Breast epithelium (tissue), 4 donors: ENCODE data around the gene NCOA5. TPM values are rescaled to one million over a fixed set of nuclear protein-coding genes. Genes with fewer than 3 reads are reported as not detected.
A peak's percentile ranks its signal among the peaks of the same experiment; 100 is the strongest.

ENCODE experiments used
- DNase-seq, 2 donors: peaks; one replicate each; pipeline ENCODE4 v3.0.0-alpha.2; 2019; ENCODE audit warnings: low spot score in 2 of 2
- H3K27ac ChIP-seq, 2 donors: fragments of 200-600 bp; sonication (generic) in 1 of 2; one replicate each; pipeline ENCODE4 v1.5.1; 2016 to 2019; ENCODE audit warnings: mild to moderate bottlenecking in 1 of 2
- H3K27me3 ChIP-seq, 2 donors: fragments of 200-600 bp; sonication (generic) in 1 of 2; one replicate each; pipeline versions ENCODE4 v1.5.1 to v1.6.0; 2017 to 2019; ENCODE audit warnings: control low read depth in 1 of 2, mild to moderate bottlenecking in 1 of 2
- H3K36me3 ChIP-seq: fragments of 200-600 bp; one replicate; pipeline ENCODE4 v1.5.1; 2019
- H3K4me1 ChIP-seq, 2 donors: fragments of 200-600 bp; sonication (generic); one replicate each; pipeline ENCODE4 v1.5.1; 2016 to 2019; ENCODE audit warnings: control low read depth in 1 of 2
- H3K4me3 ChIP-seq, 3 donors: fragments of 200-600 bp; sonication (generic); 1 replicate in 2 of 3; 2 replicates in 1 of 3; pipeline ENCODE4 v1.5.1; 2016 to 2019; ENCODE audit warnings: mild to moderate bottlenecking in 3 of 3, moderate library complexity in 2 of 3
- H3K9me3 ChIP-seq, 2 donors: fragments of 200-600 bp; sonication (generic) in 1 of 2; one replicate each; pipeline ENCODE4 v1.5.1; 2016 to 2019; ENCODE audit warnings: control low read depth in 1 of 2
- CTCF ChIP-seq, 3 donors: fragments of 450-650 bp; IDR thresholded peaks; one replicate each; pipeline ENCODE4 v1.5.1; 2016 to 2017; ENCODE audit warnings: antibody characterized with exemption in 3 of 3, mild to moderate bottlenecking in 3 of 3, moderate library complexity in 3 of 3
- POLR2A ChIP-seq: fragments of 450-650 bp; IDR thresholded peaks from one replicate; pipeline ENCODE4 v1.6.1; 2016; ENCODE audit warnings: antibody characterized with exemption, mild to moderate bottlenecking, moderate library complexity
- POLR2AphosphoS5 ChIP-seq, 3 donors: sonication (generic); formaldehyde crosslinking; IDR thresholded peaks; one replicate each; pipeline ENCODE4 v1.6.1; 2017; ENCODE audit warnings: antibody characterized with exemption in 3 of 3
- intact Hi-C: fragments of 100-400 bp; cut with DNase I; formaldehyde crosslinking; loops from one replicate; pipeline ENCODE4 v1.15.1; 2023; ENCODE audit warnings: low total_unique reads
- total RNA-seq, 3 donors: library from RNA; depleted of rRNA; stranded (reverse); fragments of >200 nt; gene quantifications; one replicate each; pipeline ENCODE4 v1.1.0, GENCODE V29; 2016

NCOA5 gene
- total RNA-seq, 3 donors from 2014 or later, result 30.1 to 59.7 (median 36.1) TPM

GRCh38 chr20:46056970-46057855 lies 32.5 kb downstream of the NCOA5 start:
- TF ChIP-seq POLR2A (no peak), CTCF (IDR thresholded peaks at IDR 0.05) (no peak), POLR2AphosphoS5 (IDR thresholded peaks at IDR 0.05) (no peak)
- Histone ChIP-seq H3K4me1 (peaks cover 0 to 8% of the 10 kb centered on the region in 2 donors), H3K27ac (no peak overlapping the region), H3K4me3 (peak overlapping the region in 2 of 3 donors; percentile 36 to 52), H3K9me3 (no peaks in the 10 kb centered on the region), H3K27me3 (no peaks in the 10 kb centered on the region), H3K36me3 (peaks cover 5% of the 10 kb centered on the region)
- intact Hi-C loops, result no loop called here
- DNase-seq, result no peak

DNA sequence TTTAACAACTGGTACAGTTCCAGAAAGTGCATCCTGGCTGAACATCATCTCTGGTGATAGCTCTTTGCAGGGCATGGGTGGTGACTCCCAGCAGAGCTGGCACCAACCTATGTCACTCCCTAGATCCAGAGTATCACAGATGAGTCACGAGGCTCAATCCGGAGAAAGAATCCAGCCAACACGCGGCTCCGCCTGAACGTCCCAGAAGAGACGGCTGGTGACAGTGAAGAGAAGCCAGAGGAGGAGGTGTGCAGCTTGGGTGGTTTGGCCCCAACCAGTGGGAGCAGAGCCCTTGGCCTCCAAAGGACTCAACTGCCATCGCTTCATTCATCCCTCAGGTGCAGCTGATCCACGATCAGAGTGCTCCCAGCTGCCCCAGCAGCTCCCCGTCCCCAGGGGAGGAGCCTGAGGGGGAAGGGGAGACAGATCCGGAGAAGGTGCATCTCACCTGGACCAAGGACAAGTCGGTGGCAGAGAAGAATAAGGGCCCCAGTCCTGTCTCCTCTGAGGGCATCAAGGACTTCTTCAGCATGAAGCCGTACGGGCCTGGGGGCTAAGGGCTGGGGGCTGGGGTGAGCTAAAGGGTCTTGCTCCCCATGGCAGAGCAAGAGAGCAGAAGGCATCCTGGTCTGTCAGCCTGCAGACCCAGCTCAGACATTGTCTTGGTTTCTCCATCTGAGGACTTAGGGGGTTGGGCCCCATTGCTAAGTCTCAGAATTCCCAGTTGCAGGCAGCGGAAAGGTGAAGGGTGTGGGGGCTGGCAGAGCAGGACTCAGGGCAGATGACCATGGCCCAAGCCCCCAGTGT lies 33.5 kb downstream of the NCOA5 start:
- Histone ChIP-seq H3K27me3 (peaks cover 0 to 3% of the 10 kb centered on the region in 2 donors), H3K4me1 (peaks cover 0 to 8% of the 10 kb centered on the region in 2 donors), H3K36me3 (peaks cover 4% of the 10 kb centered on the region), H3K9me3 (no peaks in the 10 kb centered on the region), H3K27ac (no peak overlapping the region), H3K4me3 (no peak overlapping the region)
- intact Hi-C loops, result no loop called here
- TF ChIP-seq CTCF (IDR thresholded peaks at IDR 0.05) (no peak), POLR2AphosphoS5 (IDR thresholded peaks at IDR 0.05) (no peak), POLR2A (no peak)
- DNase-seq, result no peak

GRCh38 chr20:46055269-46055668 lies 34.5 kb downstream of the NCOA5 start:
- Histone ChIP-seq H3K36me3 (no peaks in the 10 kb centered on the region), H3K9me3 (no peaks in the 10 kb centered on the region), H3K4me3 (no peak overlapping the region), H3K4me1 (peaks cover 0 to 8% of the 10 kb centered on the region in 2 donors), H3K27me3 (peaks cover 0 to 4% of the 10 kb centered on the region in 2 donors), H3K27ac (no peak overlapping the region)
- DNase-seq, result no peak
- intact Hi-C loops, result no loop called here
- TF ChIP-seq POLR2A (no peak), CTCF (IDR thresholded peaks at IDR 0.05) (no peak), POLR2AphosphoS5 (IDR thresholded peaks at IDR 0.05) (no peak)

- Histone ChIP-seq H3K4me1 (peaks cover 0 to 8% of the 10 kb centered on the region in 2 donors), H3K27me3 (peaks cover 0 to 4% of the 10 kb centered on the region in 2 donors), H3K27ac (no peak overlapping the region), H3K9me3 (no peaks in the 10 kb centered on the region), H3K36me3 (no peaks in the 10 kb centered on the region), H3K4me3 (no peak overlapping the region)
- no peak for TF ChIP-seq POLR2A
- TF ChIP-seq CTCF (IDR thresholded peaks at IDR 0.05), result no peak
- TF ChIP-seq POLR2AphosphoS5 (IDR thresholded peaks at IDR 0.05), result no peak
- DNase-seq, result no peak
- intact Hi-C loops, result no loop called here
These were observed 35.2 kb downstream of the NCOA5 start for GRCh38 chr20:46054606-46055005.
